GM12874 (cell line): ENCODE measurements around the gene HYAL2.

ENCODE experiments used
- CTCF ChIP-seq: IDR thresholded peaks from 2 replicates; pipeline ENCODE4 v1.5.1; 2011; ENCODE audit warnings: low read depth, mild to moderate bottlenecking, control low read depth, low read length, moderate library complexity; ENCODE audit not compliant: insufficient read depth

Gene HYAL2

GRCh38 chr3:50331364-50331907 is 8.9 kb upstream of the HYAL2 start:
- TF ChIP-seq CTCF = no peak

GRCh38 chr3:50330330-50330729 is 7.8 kb upstream of the HYAL2 start:
- TF ChIP-seq CTCF = no peak

- TF ChIP-seq CTCF = no peak
Measured at GRCh38 chr3:50327943-50328691, 5.6 kb upstream of the HYAL2 start, which contains the start of gene TUSC2. Gene TUSC2, minus strand, starts transcription at chr3:50328223. Its CDS starts 124 bp downstream, at chr3:50328099.

- no peak for TF ChIP-seq CTCF
Measured at GRCh38 chr3:50327129-50327528, 4.6 kb upstream of the HYAL2 start.

GRCh38 chr3:50326182-50326541 is 3.6 kb upstream of the HYAL2 start:
- TF ChIP-seq CTCF = no peak

- TF ChIP-seq CTCF = no peak
Measured at GRCh38 chr3:50325497-50326181, 3.1 kb upstream of the HYAL2 start.

- no peak for TF ChIP-seq CTCF
Measured at GRCh38 chr3:50325113-50325480, 2.6 kb upstream of the HYAL2 start.
